ENCODE results near the gene PSME4.

- TF ChIP-seq CTCF (IDR thresholded peaks at IDR 0.05) (no peak), POLR2AphosphoS5 (IDR thresholded peaks at IDR 0.05; ENCODE audit: low read depth, low read length) (no peak)
These were observed 10.3 kb downstream of the PSME4 start for GRCh38 chr2:53960476-53960875.
